ENCODE data around the gene GNAT3.

DNA sequence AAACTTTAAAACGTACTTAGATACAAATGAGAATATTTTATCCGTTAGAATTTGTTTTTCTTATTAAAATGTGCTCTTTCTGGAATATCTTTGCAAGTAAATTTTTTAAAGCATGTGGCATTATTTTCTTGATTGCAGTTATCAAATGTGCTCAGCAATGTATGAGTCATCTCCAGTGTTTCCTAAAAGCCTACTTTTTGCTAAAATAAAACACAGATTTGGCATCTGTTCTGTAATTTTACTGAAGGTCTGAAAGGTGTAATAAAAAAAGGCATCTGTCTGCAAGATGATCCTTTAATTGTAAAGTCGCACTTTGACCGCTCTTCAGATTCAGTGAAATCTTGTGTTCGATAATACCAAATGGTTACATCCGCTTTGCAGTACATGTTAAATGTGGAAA is 3.4 kb downstream of the GNAT3 start:
- TF ChIP-seq, protein P1, sequence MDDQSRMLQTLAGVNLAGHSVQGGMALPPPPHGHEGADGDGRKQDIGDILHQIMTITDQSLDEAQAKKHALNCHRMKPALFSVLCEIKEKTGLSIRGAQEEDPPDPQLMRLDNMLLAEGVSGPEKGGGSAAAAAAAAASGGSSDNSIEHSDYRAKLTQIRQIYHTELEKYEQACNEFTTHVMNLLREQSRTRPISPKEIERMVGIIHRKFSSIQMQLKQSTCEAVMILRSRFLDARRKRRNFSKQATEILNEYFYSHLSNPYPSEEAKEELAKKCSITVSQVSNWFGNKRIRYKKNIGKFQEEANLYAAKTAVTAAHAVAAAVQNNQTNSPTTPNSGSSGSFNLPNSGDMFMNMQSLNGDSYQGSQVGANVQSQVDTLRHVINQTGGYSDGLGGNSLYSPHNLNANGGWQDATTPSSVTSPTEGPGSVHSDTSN (CRISPR knock-in tag; IDR thresholded peaks at IDR 0.05), result no peak
- TF ChIP-seq ZNF239 (tag by site-specific recombination; IDR thresholded peaks at IDR 0.05), result no peak
- TF ChIP-seq, protein P2, sequence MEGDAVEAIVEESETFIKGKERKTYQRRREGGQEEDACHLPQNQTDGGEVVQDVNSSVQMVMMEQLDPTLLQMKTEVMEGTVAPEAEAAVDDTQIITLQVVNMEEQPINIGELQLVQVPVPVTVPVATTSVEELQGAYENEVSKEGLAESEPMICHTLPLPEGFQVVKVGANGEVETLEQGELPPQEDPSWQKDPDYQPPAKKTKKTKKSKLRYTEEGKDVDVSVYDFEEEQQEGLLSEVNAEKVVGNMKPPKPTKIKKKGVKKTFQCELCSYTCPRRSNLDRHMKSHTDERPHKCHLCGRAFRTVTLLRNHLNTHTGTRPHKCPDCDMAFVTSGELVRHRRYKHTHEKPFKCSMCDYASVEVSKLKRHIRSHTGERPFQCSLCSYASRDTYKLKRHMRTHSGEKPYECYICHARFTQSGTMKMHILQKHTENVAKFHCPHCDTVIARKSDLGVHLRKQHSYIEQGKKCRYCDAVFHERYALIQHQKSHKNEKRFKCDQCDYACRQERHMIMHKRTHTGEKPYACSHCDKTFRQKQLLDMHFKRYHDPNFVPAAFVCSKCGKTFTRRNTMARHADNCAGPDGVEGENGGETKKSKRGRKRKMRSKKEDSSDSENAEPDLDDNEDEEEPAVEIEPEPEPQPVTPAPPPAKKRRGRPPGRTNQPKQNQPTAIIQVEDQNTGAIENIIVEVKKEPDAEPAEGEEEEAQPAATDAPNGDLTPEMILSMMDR (tag by site-specific recombination; IDR thresholded peaks at IDR 0.05), result no peak
- TF ChIP-seq ZNF184 (tag by site-specific recombination; IDR thresholded peaks at IDR 0.05), result no peak
- TF ChIP-seq ZNF585B (tag by site-specific recombination; IDR thresholded peaks at IDR 0.05), result no peak
- no peak for TF ChIP-seq ZNF274 (IDR thresholded peaks at IDR 0.05; ENCODE audit: low read length)
- TF ChIP-seq ZNF274 (tag by site-specific recombination; IDR thresholded peaks at IDR 0.05; ENCODE audit: borderline replicate concordance), result no peak
- TF ChIP-seq ZNF324 (tag by site-specific recombination; IDR thresholded peaks at IDR 0.05), result no peak
- no peak for TF ChIP-seq ZNF768 (tag by site-specific recombination; IDR thresholded peaks at IDR 0.05)
- TF ChIP-seq RBAK (tag by site-specific recombination; IDR thresholded peaks at IDR 0.05), result no peak
- no peak for TF ChIP-seq ZBTB17 (tag by site-specific recombination; IDR thresholded peaks at IDR 0.05)
